HG03469 (cell line): ENCODE results near the gene TPH2.

ENCODE experiments used
- ATAC-seq: cut with Tn5 transposase; IDR thresholded peaks from one replicate; pipeline ENCODE4 v1.9.1; 2021; ENCODE audit warnings: mild to moderate bottlenecking, moderate library complexity, moderate number of reproducible peaks; ENCODE audit not compliant: unreplicated experiment

Gene TPH2

DNA sequence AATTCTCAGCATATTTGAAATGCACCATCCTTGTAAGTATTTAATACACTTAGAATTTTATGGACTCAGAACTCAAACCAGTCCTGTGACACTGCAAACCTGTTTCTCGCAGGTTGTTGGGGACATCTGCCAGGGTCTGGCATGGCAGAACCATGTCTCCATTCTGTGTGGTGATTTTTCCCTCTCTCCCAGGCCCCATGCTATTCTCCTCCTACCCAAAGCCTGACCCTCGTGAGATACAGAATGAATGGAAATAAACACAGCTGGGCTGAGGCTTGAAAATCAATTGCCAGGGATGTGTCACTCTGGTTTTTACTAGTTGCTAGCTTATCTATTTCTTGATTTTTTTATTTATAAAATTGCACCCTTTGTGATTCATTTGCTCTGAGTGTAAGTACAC is 19.8 kb downstream of the TPH2 start:
- no peak for ATAC-seq

GRCh38 chr12:71958993-71959578 is 20.4 kb downstream of the TPH2 start:
- no peak for ATAC-seq

GRCh38 chr12:71967211-71967610 is 28.6 kb downstream of the TPH2 start:
- no peak for ATAC-seq

GRCh38 chr12:71969330-71969729 is 30.7 kb downstream of the TPH2 start:
- no peak for ATAC-seq

DNA sequence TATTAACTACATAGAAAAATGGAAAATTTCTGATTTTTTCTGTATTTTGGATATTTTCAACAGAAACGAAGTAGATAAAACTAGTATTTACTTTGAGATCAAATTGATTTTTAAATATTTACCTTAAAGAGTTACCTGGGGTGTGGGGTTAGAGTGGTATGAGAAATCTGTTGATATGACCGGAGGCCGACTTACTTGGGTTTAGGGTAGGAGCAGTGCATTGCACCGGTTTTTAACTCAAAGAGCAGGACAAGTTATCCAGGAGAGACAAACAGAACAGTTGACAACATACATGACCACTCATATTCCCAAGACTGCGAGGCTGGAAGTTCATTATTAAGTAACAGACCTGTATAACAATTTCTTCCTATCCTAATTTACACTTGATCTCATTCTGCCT is 31.4 kb downstream of the TPH2 start:
- ATAC-seq: no peak

DNA sequence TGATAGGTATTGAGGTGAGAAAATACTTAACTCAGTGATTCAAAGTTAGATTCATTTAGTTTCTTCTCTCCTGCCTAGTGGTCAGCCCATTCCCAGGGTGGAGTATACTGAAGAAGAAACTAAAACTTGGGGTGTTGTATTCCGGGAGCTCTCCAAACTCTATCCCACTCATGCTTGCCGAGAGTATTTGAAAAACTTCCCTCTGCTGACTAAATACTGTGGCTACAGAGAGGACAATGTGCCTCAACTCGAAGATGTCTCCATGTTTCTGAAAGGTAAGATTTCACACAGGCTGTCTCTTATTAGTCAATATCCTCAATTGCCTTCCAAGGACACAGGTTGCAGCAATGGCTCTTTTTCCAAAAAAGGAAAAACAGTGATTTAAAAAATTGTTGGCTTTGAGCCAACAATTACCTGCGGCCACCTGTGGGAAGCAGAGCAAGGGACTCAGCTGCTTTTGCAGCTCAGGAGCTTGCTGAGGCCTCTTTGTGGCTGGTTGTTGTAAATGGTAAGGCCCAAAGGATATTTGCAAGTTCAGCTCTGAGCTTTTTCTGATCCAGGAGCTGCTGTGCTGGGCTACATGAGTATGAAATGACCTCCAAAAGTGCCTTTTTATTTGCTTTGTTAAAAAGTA is 33.9 kb downstream of the TPH2 start:
- no peak for ATAC-seq

DNA sequence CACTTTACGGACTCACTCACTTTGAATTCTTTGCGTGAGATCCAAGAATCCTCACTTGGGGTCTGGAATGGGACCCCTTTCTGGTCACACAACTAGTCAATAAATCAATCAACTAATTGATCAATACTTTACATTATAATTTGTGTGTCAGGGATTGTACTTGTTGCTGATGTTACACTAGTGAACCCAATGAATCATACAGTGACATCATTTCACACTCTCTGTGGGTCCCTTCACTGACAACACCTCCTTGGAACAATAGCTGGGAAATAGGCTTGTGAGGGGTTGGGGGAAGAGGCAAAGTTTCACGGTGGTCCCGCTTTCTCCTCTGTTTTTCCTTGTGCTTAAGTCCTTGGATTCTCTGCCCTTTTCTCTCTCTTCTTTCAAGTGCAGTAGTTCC is 35.0 kb downstream of the TPH2 start:
- no peak for ATAC-seq

GRCh38 chr12:71980538-71980937 is 41.9 kb downstream of the TPH2 start:
- no peak for ATAC-seq

DNA sequence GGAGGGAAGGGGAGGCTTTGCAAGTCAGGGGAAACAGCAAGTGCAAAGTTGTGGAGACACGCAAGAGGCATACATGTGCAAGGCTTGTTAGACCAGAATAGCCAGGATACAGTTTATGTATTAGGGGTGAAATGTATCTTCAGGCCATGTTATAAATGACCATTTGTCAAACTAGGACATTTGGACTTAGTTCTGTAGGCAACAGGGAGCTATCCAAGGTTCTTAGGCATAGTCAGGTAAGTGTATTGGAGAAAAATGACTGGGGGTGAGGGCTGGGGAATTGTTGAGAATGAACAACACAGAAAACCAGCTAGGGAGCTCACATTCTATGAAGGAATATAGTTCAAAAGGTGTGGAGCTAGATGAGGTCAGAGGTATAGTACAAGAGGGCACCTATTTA is 42.5 kb downstream of the TPH2 start:
- no peak for ATAC-seq

DNA sequence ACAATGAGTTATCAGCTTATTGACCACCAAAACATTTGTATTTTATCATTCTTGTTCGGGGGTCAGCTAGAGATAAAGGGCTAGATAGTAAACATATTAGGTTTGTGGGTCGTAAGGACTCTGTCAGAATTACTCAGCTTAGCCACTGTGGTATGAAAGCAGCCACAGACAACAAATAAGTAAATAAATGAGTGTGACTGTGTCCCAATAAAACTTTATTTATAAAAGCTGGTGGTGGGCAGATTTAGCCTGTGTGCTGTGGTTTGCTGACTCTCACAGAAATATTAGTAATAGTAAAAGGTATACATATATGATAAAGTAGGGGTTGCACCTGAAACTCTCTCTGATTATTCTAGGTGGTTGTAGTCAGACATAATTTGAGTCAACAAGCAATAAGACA is 56.1 kb downstream of the TPH2 start:
- no peak for ATAC-seq

DNA sequence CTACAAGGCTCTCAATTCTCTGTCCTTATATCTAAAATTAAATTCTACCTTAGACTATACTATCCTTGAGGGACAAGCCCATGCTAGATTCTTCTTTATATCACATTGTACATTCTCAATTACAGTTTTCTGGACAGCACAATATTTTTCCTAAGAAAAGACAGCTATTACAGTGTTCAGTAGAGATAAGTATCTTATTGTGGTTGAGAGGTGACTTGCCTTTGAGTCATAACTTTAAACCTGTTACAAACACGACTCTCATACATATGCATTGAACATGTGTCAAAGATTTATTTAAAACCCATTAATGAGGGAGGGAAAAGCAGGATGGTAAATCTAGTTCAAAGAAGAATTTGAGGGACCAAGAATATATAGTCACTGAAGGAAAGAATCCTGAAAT is 61.1 kb downstream of the TPH2 start:
- ATAC-seq: no peak

GRCh38 chr12:72000969-72001648 is 62.5 kb downstream of the TPH2 start:
- no peak for ATAC-seq

DNA sequence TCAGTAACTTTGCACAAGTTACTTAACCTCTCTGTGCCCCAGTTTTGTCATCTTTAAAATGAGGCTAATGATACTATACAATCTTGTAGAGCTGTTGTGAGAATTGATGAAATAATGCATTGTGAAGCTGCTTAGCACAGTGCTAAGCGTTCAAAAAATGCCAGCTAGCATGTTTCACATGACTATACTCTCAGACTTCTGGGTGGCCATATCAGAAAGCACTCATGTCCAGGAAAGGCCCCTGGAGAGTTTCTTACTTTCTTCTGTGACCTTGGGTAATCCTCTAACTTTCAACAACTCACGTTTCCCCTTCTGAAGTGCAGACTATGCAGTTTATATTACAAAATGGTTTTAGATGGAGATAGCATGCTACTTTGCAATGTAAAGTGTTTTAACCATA is 68.1 kb downstream of the TPH2 start:
- no peak for ATAC-seq

DNA sequence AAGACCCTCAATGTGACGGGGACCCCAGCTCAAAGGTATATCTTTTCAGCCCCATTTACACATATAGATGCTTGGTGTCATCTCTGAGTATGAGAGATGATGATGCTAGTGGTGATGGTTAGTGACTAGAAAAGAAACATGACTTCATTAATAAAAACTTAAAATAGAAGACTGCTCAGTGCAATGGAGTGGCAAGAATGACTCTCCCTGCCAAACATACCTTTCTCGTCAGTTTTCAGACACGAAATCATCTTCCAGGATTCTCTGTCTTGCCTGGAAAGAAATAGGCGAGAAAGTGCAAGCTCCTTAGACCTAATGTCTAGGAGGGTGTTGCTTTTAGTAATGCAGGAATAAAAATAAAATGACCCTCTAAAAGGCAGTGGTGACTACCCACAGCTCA is 71.7 kb downstream of the TPH2 start:
- ATAC-seq: no peak

- ATAC-seq: no peak
Observed at GRCh38 chr12:72011374-72011773, 72.7 kb downstream of the TPH2 start.

DNA sequence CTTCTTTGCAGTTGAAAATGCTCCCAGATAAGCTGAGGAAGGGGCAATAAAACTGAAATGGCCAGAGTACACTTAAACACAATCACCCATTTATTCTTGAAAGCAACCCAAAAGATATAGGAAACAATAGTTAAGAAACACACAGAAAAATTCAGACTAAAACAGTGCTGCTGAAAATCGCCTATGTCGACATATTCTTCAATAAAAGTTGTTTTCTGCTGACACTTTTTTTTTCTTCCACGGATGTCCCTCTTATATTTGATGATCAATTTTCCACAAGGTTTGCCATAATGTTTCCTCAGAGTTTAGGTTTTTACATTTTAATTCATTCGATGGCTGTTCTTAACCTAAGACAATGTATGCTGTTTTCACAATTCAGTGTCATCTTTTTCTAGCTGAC is 74.2 kb downstream of the TPH2 start:
- no peak for ATAC-seq

- no peak for ATAC-seq
Observed at GRCh38 chr12:72015895-72016294, 77.2 kb downstream of the TPH2 start.

- peak; percentile 98 for ATAC-seq
Observed at GRCh38 chr12:72017054-72017651, 78.5 kb downstream of the TPH2 start.

DNA sequence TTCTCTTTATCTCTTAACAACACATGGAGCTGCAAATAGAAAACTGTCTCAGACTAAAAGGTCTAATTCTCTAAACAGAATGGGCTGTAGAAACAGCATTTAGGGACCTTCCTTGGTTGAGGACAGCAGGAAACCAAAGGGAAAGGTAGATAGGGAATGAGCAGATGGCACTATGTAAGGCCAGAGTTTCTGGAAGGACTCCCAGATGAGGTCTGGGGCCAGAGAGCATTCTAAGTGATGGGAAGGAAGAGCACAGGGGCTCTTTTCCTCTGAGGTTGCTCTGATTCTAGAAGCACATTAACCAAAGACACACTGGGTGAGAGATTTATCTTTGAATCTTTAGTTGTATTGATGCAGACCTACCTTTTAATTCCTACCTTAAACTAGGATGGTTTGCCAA is 79.4 kb downstream of the TPH2 start:
- ATAC-seq: no peak

- no peak for ATAC-seq
Observed at GRCh38 chr12:72024613-72025012, 86.0 kb downstream of the TPH2 start.

- no peak for ATAC-seq
Observed at GRCh38 chr12:72025524-72025923, 86.9 kb downstream of the TPH2 start.

- ATAC-seq: no peak
Observed at GRCh38 chr12:72028966-72029365, 90.3 kb downstream of the TPH2 start.
